ENCODE measurements around the gene PPP3R1. TPM values are rescaled to one million over a fixed set of nuclear protein-coding genes. Genes with fewer than 3 reads are reported as not detected.

PPP3R1 gene
- total RNA-seq, 1 donor from 2014 or later: 54.5 TPM

- Histone ChIP-seq H3K36me3 (peaks cover 4% of the 10 kb centered on the region), H3K27ac (no peak overlapping the region), H3K9me3 (no peaks in the 10 kb centered on the region), H3K4me3 (no peak overlapping the region), H3K27me3 (ENCODE audit: low read depth) (no peaks in the 10 kb centered on the region), H3K4me1 (peaks cover 94% of the 10 kb centered on the region)
- TF ChIP-seq CTCF (IDR thresholded peaks at IDR 0.05): no peak
- DNase-seq: no peak
- intact Hi-C loops (cut with DNase I): no loop called here
- ATAC-seq: no peak
These were observed 13.1 kb downstream of the PPP3R1 start for GRCh38 chr2:68238955-68239822.

GRCh38 chr2:68237976-68238580 is 14.3 kb downstream of the PPP3R1 start:
- H3K4me3 ChIP-seq: no peak overlapping the region
- no peaks in the 10 kb centered on the region for H3K27me3 ChIP-seq (ENCODE audit: low read depth)
- H3K4me1 ChIP-seq: peaks cover 84% of the 10 kb centered on the region
- intact Hi-C loops (cut with DNase I): no loop called here
- H3K9me3 ChIP-seq: no peaks in the 10 kb centered on the region
- H3K27ac ChIP-seq: no peak overlapping the region
- peaks cover 4% of the 10 kb centered on the region for H3K36me3 ChIP-seq
- no peak for TF ChIP-seq CTCF (IDR thresholded peaks at IDR 0.05)
- DNase-seq (no peak), ATAC-seq (no peak)

GRCh38 chr2:68237404-68237803 is 14.9 kb downstream of the PPP3R1 start:
- no peak for TF ChIP-seq CTCF (IDR thresholded peaks at IDR 0.05)
- no peaks in the 10 kb centered on the region for H3K9me3 ChIP-seq
- intact Hi-C loops (cut with DNase I): no loop called here
- peak in 1 of 2 donors; percentile 73 for ATAC-seq
- no peak for DNase-seq
- peaks cover 83% of the 10 kb centered on the region for H3K4me1 ChIP-seq
- H3K4me3 ChIP-seq: no peak overlapping the region
- no peak overlapping the region for H3K27ac ChIP-seq
- no peaks in the 10 kb centered on the region for H3K27me3 ChIP-seq (ENCODE audit: low read depth)
- H3K36me3 ChIP-seq: peaks cover 4% of the 10 kb centered on the region

- DNase-seq (no peak), ATAC-seq (no peak)
- Histone ChIP-seq H3K36me3 (peaks cover 4% of the 10 kb centered on the region), H3K4me3 (no peak overlapping the region), H3K27me3 (ENCODE audit: low read depth) (no peaks in the 10 kb centered on the region), H3K4me1 (peaks cover 80% of the 10 kb centered on the region), H3K9me3 (no peaks in the 10 kb centered on the region), H3K27ac (no peak overlapping the region)
- TF ChIP-seq CTCF (IDR thresholded peaks at IDR 0.05): no peak
- intact Hi-C loops (cut with DNase I): no loop called here
These were observed 15.5 kb downstream of the PPP3R1 start for GRCh38 chr2:68236876-68237275.

- no peak for DNase-seq
- no peak for ATAC-seq
- no peak overlapping the region for H3K4me3 ChIP-seq
- peaks cover under 1% of the 10 kb centered on the region for H3K36me3 ChIP-seq
- TF ChIP-seq CTCF (IDR thresholded peaks at IDR 0.05): no peak
- intact Hi-C loops (cut with DNase I): no loop called here
- H3K4me1 ChIP-seq: peaks cover 80% of the 10 kb centered on the region
- H3K27me3 ChIP-seq (ENCODE audit: low read depth): no peaks in the 10 kb centered on the region
- no peaks in the 10 kb centered on the region for H3K9me3 ChIP-seq
- no peak overlapping the region for H3K27ac ChIP-seq
These were observed 16.1 kb downstream of the PPP3R1 start for GRCh38 chr2:68236103-68236734.

Measured in lower lobe of right lung (tissue), 2 donors.